ENCODE data around the gene PDLIM1.

The PDLIM1 gene

DNA sequence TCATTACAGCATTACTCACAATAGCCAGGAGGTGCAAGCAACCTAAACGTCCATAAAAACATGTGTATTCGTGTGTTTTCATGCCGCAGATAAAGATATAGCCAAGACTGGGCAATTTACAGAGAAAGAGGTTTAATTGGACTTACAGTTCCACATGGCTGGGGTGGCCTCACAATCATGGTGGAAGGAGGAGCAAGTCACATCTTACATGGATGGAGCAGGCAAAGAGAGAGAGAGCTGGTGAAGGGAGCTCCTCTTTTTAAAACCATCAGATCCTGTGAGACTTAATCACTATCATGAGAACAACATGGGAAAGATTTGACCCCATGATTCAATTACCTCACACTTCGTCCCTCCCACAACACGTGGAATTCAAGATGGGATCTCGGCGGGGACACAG lies 33.0 kb downstream of the PDLIM1 start:
- TF ChIP-seq, protein P1, sequence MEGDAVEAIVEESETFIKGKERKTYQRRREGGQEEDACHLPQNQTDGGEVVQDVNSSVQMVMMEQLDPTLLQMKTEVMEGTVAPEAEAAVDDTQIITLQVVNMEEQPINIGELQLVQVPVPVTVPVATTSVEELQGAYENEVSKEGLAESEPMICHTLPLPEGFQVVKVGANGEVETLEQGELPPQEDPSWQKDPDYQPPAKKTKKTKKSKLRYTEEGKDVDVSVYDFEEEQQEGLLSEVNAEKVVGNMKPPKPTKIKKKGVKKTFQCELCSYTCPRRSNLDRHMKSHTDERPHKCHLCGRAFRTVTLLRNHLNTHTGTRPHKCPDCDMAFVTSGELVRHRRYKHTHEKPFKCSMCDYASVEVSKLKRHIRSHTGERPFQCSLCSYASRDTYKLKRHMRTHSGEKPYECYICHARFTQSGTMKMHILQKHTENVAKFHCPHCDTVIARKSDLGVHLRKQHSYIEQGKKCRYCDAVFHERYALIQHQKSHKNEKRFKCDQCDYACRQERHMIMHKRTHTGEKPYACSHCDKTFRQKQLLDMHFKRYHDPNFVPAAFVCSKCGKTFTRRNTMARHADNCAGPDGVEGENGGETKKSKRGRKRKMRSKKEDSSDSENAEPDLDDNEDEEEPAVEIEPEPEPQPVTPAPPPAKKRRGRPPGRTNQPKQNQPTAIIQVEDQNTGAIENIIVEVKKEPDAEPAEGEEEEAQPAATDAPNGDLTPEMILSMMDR (IDR thresholded peaks at IDR 0.05; ENCODE audit: extremely low read depth, missing control alignments): no peak
- DNase-seq (ENCODE audit: low spot score): no peak

DNA sequence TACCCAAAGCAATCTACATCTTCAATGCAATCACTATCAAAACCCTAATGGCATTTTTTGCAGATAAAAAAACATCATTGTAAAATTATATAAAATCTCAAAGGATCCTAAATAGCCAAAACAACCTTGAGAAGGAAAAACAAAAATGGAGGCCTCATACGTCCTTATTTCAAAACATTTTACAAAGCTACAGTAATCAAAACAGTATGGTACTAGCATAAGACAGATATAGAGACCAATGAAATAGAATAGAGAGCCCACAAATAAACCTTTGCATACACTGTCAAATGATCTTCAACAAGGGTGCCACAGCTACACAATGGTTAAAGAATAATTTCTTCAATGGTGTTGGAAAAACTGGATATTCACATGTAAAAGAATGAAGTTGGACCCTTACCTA lies 34.5 kb downstream of the PDLIM1 start:
- TF ChIP-seq, protein P1 (IDR thresholded peaks at IDR 0.05; ENCODE audit: extremely low read depth, missing control alignments): no peak
- no peak for DNase-seq (ENCODE audit: low spot score)

DNA sequence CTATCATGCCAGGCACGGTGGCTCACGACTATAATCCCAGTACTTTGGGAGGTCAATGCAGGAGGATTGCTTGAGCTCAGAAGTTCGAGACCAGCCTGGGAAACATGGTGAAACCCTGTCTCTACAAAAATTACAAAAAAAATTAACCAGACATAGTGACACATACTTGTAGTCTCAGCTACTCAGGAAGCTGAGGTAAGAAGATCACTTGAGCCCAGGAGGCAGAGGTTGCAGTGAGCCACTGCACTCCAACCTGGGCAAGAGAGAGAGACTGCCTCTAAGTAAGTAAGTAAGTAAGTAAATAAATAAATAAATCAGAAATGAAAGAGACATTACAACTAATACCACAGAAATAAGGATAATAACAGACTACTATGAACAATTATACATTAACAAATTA lies 36.2 kb downstream of the PDLIM1 start:
- no peak for DNase-seq (ENCODE audit: low spot score)
- TF ChIP-seq, protein P1 (IDR thresholded peaks at IDR 0.05; ENCODE audit: extremely low read depth, missing control alignments): no peak

DNA sequence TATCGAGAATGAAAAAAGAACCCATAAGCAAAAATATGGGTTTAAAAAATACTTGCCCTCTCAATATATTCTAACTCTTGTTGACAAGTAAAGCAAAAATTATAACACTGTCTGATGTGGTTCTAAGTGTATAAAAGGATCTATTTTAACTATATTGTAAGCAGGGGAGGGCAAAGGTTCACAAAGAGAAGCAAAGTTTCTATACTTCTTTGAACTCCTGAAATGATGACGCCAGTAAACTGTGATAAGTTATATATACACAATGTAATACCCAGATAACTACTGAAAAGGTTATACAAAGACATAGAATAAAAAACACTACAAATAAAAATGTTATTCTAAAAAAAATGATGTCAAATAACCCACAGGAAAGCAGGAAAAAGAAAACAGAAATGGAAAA lies 37.1 kb downstream of the PDLIM1 start:
- DNase-seq (ENCODE audit: low spot score): no peak
- TF ChIP-seq, protein P1 (IDR thresholded peaks at IDR 0.05; ENCODE audit: extremely low read depth, missing control alignments): no peak

DNA sequence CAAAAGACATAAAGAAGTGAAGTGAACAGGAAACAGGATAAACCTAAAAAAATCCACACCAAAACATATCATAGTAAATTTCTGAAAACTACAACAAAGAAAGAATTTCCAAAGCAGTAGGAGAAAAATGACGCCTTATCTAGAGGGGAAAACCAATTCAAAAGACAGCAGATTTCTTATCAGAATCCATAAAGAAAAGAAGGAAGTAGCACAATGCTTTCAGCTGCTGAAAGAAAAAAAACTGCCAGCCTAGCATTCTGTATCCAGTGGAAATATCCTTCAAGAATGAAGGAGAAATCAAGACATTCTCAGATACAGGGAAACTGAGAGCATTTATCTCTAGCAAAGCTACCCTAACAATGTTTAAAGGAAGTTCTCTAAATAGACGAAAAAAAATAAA lies 37.8 kb downstream of the PDLIM1 start:
- TF ChIP-seq, protein P1 (IDR thresholded peaks at IDR 0.05; ENCODE audit: extremely low read depth, missing control alignments): no peak
- DNase-seq (ENCODE audit: low spot score): no peak

DNA sequence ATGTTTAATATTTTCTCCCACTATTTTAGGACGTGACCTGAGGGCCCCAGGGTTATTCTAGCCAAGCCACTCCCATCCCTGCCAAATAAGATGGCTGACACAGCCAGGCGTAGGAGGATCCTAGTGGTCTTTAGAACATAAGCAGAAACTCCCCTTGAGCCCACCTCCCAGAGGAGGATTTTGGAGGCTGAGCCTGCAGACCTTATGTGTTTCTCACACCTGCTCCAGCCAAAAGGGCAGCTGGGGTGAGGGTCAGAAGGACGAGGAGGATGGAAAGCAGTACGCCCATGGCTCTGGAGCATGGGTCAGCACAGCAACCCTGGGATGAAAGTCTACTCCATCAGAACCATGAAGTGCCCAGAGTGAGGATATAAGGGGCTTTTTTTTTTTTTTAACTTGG lies 39.9 kb downstream of the PDLIM1 start:
- TF ChIP-seq, protein P1 (IDR thresholded peaks at IDR 0.05; ENCODE audit: extremely low read depth, missing control alignments): no peak

DNA sequence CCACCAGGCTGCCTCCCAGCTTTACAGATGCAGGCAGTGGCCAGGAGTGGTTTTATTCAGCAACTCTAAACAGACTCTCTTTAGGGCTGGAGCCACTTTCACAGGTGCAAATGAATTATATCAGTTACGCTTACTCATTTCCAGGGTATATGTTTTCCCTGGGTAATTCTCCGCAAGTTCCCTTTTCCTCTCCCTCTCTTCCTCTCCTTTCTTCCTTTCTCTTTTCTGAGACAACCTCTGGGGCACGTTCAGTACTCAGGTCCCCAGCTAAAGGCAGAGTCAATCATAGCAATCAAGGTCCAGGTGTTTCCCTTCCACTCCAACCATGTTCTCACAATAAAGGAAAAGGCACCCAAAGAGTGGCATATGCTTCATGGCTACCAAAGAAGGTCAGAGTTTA lies 41.3 kb downstream of the PDLIM1 start:
- TF ChIP-seq, protein P1 (IDR thresholded peaks at IDR 0.05; ENCODE audit: extremely low read depth, missing control alignments): no peak
- no peak for DNase-seq (ENCODE audit: low spot score)

More for the DNA sequence above, 39.9 kb downstream of the PDLIM1 start:
- no peak for DNase-seq (ENCODE audit: low spot score)

Data from GM20000 (cell line).